ENCODE measurements around the gene FIBCD1.

The FIBCD1 gene

DNA sequence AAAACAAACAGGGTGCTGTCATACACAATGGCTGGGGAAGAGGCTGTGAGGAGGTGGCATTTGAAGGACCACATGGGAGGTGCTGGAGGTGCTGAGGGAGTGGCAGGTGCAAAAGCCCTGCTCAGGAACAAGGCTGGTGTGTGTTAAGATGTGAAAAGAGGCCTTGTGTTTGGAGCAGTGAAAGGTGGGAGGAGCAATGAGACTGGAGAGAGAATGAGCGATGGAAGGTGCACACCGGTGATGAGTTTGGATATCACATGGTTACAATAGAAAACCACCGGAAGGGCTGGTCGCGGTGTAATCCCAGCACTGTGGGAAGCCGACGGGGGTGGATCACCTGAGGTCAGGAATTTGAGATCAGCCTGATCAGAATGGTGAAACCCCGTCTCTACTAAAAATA, 9.2 kb upstream of the FIBCD1 start:
- no peak overlapping the region for H3K27ac ChIP-seq (replicated peaks)
- no peaks in the 10 kb centered on the region for H3K27me3 ChIP-seq (ENCODE audit: insufficient read depth, poor library complexity, severe bottlenecking)
- no peak for DNase-seq (ENCODE audit: low read depth in 1 of 2, low spot score in 1 of 2)
- no peak overlapping the region for H3K4me3 ChIP-seq (replicated peaks; ENCODE audit: insufficient read depth, low read length)
- TF ChIP-seq SPI1 (IDR thresholded peaks at IDR 0.05; ENCODE audit: borderline replicate concordance, low read depth), result no peak
- TF ChIP-seq, protein P1, sequence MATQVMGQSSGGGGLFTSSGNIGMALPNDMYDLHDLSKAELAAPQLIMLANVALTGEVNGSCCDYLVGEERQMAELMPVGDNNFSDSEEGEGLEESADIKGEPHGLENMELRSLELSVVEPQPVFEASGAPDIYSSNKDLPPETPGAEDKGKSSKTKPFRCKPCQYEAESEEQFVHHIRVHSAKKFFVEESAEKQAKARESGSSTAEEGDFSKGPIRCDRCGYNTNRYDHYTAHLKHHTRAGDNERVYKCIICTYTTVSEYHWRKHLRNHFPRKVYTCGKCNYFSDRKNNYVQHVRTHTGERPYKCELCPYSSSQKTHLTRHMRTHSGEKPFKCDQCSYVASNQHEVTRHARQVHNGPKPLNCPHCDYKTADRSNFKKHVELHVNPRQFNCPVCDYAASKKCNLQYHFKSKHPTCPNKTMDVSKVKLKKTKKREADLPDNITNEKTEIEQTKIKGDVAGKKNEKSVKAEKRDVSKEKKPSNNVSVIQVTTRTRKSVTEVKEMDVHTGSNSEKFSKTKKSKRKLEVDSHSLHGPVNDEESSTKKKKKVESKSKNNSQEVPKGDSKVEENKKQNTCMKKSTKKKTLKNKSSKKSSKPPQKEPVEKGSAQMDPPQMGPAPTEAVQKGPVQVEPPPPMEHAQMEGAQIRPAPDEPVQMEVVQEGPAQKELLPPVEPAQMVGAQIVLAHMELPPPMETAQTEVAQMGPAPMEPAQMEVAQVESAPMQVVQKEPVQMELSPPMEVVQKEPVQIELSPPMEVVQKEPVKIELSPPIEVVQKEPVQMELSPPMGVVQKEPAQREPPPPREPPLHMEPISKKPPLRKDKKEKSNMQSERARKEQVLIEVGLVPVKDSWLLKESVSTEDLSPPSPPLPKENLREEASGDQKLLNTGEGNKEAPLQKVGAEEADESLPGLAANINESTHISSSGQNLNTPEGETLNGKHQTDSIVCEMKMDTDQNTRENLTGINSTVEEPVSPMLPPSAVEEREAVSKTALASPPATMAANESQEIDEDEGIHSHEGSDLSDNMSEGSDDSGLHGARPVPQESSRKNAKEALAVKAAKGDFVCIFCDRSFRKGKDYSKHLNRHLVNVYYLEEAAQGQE (IDR thresholded peaks at IDR 0.05; ENCODE audit: insufficient replicate concordance, low read depth), result no peak
- TF ChIP-seq, protein P2, sequence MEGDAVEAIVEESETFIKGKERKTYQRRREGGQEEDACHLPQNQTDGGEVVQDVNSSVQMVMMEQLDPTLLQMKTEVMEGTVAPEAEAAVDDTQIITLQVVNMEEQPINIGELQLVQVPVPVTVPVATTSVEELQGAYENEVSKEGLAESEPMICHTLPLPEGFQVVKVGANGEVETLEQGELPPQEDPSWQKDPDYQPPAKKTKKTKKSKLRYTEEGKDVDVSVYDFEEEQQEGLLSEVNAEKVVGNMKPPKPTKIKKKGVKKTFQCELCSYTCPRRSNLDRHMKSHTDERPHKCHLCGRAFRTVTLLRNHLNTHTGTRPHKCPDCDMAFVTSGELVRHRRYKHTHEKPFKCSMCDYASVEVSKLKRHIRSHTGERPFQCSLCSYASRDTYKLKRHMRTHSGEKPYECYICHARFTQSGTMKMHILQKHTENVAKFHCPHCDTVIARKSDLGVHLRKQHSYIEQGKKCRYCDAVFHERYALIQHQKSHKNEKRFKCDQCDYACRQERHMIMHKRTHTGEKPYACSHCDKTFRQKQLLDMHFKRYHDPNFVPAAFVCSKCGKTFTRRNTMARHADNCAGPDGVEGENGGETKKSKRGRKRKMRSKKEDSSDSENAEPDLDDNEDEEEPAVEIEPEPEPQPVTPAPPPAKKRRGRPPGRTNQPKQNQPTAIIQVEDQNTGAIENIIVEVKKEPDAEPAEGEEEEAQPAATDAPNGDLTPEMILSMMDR (IDR thresholded peaks at IDR 0.05; ENCODE audit: insufficient read depth, low read length), result no peak
- no peak for TF ChIP-seq POLR2AphosphoS5 (IDR thresholded peaks at IDR 0.05; ENCODE audit: low read depth)
- no peak for TF ChIP-seq GABPA (IDR thresholded peaks at IDR 0.05; ENCODE audit: low read depth)

DNA sequence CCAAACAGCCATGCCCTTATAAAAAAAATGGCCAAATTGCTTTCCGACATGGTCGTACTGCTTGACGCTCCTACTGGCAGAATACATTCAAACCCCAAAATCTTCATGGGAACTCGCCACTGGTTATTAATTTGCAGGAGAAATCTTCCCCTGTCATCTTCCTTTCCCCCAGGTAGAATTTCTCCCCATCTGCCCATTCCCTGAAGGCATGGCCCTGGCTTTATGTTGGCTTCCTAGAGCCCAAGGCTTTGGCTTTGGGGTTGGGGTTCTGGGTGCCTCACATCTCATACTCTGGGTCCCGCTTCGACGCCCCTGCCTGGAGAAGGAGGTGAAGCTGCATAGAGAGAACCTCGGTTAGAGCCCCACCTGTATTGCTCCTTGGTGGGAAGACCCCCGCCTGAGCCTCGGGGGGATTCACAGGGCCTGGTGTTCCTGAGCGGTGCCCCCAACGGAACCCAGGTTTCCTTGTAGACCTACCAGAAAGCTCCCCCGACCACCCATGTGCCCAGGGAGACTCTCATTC, 8.6 kb upstream of the FIBCD1 start:
- DNase-seq (ENCODE audit: low read depth in 1 of 2, low spot score in 1 of 2), result no peak
- TF ChIP-seq, protein P1 (IDR thresholded peaks at IDR 0.05; ENCODE audit: insufficient replicate concordance, low read depth), result no peak
- TF ChIP-seq POLR2AphosphoS5 (IDR thresholded peaks at IDR 0.05; ENCODE audit: low read depth), result no peak
- TF ChIP-seq SPI1 (IDR thresholded peaks at IDR 0.05; ENCODE audit: borderline replicate concordance, low read depth), result no peak
- no peak for TF ChIP-seq GABPA (IDR thresholded peaks at IDR 0.05; ENCODE audit: low read depth)
- TF ChIP-seq, protein P2 (IDR thresholded peaks at IDR 0.05; ENCODE audit: insufficient read depth, low read length), result no peak
- Histone ChIP-seq H3K4me3 (replicated peaks; ENCODE audit: insufficient read depth, low read length) (no peak overlapping the region), H3K27ac (replicated peaks) (no peak overlapping the region), H3K27me3 (ENCODE audit: insufficient read depth, poor library complexity, severe bottlenecking) (peaks cover under 1% of the 10 kb centered on the region)

DNA sequence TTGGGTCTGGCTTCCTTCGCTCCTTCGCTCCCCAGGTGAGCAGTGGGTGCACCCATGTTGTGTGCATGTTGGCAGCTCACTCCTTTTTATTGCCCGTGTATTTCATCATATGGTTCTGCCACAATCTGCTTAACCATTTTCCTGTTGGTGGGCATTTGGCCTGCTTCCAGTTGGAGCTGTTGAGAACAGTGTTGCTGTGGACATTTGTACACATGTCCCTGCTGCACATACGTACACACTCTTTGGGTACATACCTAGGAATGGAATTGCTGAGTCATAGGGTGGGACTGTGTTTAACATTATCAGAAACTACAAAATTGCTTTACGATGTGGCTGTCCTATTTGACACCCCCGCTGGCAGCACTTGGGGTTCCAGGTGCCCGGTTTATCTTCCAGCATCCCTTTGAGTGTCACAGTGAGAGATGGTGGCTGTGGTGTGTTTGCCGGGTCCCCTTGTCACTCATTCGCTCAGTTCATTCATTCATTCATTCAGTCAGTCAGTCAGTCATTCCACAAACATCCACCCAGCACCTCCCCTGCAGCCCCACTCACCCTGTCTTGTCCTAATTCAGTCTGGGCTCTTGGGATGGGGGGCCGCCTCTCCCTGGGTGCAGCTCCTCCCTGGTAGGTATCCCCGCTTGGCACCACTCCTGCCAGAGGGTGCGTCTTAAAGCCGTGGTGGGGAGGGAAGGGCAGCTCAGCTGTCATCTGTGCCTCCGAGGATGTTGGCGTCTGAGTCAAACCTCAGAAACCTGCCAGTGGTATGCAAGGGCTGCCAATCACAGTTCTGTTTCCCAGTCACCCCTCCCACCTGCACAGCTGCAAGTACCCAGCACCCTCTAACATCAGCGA, 7.9 kb upstream of the FIBCD1 start:
- no peak for DNase-seq (ENCODE audit: low read depth in 1 of 2, low spot score in 1 of 2)
- H3K27ac ChIP-seq (replicated peaks), result no peak overlapping the region
- H3K27me3 ChIP-seq (ENCODE audit: insufficient read depth, poor library complexity, severe bottlenecking), result peaks cover 5% of the 10 kb centered on the region
- TF ChIP-seq GABPA (IDR thresholded peaks at IDR 0.05; ENCODE audit: low read depth) (no peak), SPI1 (IDR thresholded peaks at IDR 0.05; ENCODE audit: borderline replicate concordance, low read depth) (no peak)
- TF ChIP-seq, protein P1 (IDR thresholded peaks at IDR 0.05; ENCODE audit: insufficient replicate concordance, low read depth), result no peak
- H3K4me3 ChIP-seq (replicated peaks; ENCODE audit: insufficient read depth, low read length), result no peak overlapping the region
